Mammary epithelial cell (primary cell): ENCODE measurements around the gene RAPGEF2.

ENCODE experiments used
- CTCF ChIP-seq, 2 donors: IDR thresholded peaks in 1 of 2; conservative IDR thresholded peaks in 1 of 2; 2 replicates each; pipeline ENCODE4 v1.5.1; 2011 to 2012; ENCODE audit warnings: inconsistent platforms in 2 of 2, low read length in 2 of 2, mild to moderate bottlenecking in 2 of 2, control low read depth in 1 of 2, low read depth in 1 of 2; ENCODE audit not compliant: insufficient read depth in 1 of 2; ENCODE audit errors: extremely low read depth in 1 of 2
- EZH2 ChIP-seq: IDR thresholded peaks from 2 replicates; pipeline ENCODE4 v1.6.1; 2012; ENCODE audit warnings: low read length, inconsistent platforms, borderline replicate concordance

GRCh38 chr4:159235779-159236368 is 133.0 kb downstream of the RAPGEF2 start:
- TF ChIP-seq CTCF (conservative IDR thresholded peaks at IDR 0.05 in 1 of 2, IDR thresholded peaks at IDR 0.05 in 1 of 2; ENCODE audit: extremely low read depth in 1 of 2, insufficient read depth in 1 of 2, low read depth in 1 of 2, low read length in 2 of 2), result no peak
- no peak for TF ChIP-seq EZH2
